ENCODE measurements around the gene KCNC3.

The KCNC3 gene

GRCh38 chr19:50310759-50311465 lies 18.3 kb downstream of the KCNC3 start:
- TF ChIP-seq CTCF (conservative IDR thresholded peaks at IDR 0.05) (no peak), ZFX (IDR thresholded peaks at IDR 0.05) (no peak)
- H3K27ac ChIP-seq = no peak overlapping the region

- TF ChIP-seq CTCF (conservative IDR thresholded peaks at IDR 0.05) (no peak), ZFX (IDR thresholded peaks at IDR 0.05) (no peak)
- H3K27ac ChIP-seq = no peak overlapping the region
Observed at GRCh38 chr19:50309396-50310125, 19.6 kb downstream of the KCNC3 start.

- H3K27ac ChIP-seq = no peak overlapping the region
- TF ChIP-seq CTCF (conservative IDR thresholded peaks at IDR 0.05) (no peak), ZFX (IDR thresholded peaks at IDR 0.05) (no peak)
Observed at GRCh38 chr19:50308991-50309390, 20.2 kb downstream of the KCNC3 start.

GRCh38 chr19:50303558-50303957 lies 25.6 kb downstream of the KCNC3 start:
- H3K27ac ChIP-seq = no peak overlapping the region
- no peak for TF ChIP-seq ZFX (IDR thresholded peaks at IDR 0.05)
- TF ChIP-seq CTCF (conservative IDR thresholded peaks at IDR 0.05) = no peak

GRCh38 chr19:50301607-50301971 lies 27.6 kb downstream of the KCNC3 start:
- H3K27ac ChIP-seq = no peak overlapping the region
- TF ChIP-seq CTCF (conservative IDR thresholded peaks at IDR 0.05) = no peak
- TF ChIP-seq ZFX (IDR thresholded peaks at IDR 0.05) = no peak

GRCh38 chr19:50300814-50301606 lies 28.2 kb downstream of the KCNC3 start:
- H3K27ac ChIP-seq = no peak overlapping the region
- no peak for TF ChIP-seq ZFX (IDR thresholded peaks at IDR 0.05)

GRCh38 chr19:50300051-50300450 lies 29.1 kb downstream of the KCNC3 start:
- TF ChIP-seq ZFX (IDR thresholded peaks at IDR 0.05) = no peak
- no peak for TF ChIP-seq CTCF (conservative IDR thresholded peaks at IDR 0.05)
- H3K27ac ChIP-seq = no peak overlapping the region
